ENCODE data around the gene DIAPH3.

DNA sequence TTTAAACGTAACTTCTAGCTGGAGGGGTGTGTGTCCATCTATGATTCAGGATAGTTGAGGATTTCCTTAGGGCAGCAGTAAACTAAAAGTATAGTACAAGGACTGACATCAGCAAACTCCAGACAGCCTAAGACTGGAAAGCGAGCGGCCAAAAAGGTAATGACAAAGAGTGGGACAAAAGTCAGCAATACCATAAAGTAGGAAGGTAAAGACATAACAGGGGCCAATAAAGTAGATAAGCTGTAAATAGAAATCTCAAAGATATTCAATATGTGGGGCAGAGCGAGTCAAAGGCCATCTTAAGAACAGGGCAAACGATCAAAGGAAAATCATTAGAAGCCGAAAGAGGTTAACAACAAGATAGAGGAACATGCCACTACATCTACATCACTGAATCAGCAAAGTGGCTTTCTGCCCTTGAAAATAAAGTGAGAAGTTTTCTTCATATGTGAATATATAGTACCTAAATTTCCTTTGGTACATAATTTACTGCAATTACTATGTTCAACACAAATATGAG lies 167.2 kb downstream of the DIAPH3 start:
- TF ChIP-seq POLR2A (IDR thresholded peaks at IDR 0.05) = no peak
- TF ChIP-seq, protein P1, sequence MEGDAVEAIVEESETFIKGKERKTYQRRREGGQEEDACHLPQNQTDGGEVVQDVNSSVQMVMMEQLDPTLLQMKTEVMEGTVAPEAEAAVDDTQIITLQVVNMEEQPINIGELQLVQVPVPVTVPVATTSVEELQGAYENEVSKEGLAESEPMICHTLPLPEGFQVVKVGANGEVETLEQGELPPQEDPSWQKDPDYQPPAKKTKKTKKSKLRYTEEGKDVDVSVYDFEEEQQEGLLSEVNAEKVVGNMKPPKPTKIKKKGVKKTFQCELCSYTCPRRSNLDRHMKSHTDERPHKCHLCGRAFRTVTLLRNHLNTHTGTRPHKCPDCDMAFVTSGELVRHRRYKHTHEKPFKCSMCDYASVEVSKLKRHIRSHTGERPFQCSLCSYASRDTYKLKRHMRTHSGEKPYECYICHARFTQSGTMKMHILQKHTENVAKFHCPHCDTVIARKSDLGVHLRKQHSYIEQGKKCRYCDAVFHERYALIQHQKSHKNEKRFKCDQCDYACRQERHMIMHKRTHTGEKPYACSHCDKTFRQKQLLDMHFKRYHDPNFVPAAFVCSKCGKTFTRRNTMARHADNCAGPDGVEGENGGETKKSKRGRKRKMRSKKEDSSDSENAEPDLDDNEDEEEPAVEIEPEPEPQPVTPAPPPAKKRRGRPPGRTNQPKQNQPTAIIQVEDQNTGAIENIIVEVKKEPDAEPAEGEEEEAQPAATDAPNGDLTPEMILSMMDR (IDR thresholded peaks at IDR 0.05) = no peak
